ENCODE results near the gene TESK1.
"Not testable (repeated sequence)": the region's sequence is repeated elsewhere in the genome, so short reads cannot be mapped to it uniquely, and the experiment has no call there.

Gene TESK1

DNA sequence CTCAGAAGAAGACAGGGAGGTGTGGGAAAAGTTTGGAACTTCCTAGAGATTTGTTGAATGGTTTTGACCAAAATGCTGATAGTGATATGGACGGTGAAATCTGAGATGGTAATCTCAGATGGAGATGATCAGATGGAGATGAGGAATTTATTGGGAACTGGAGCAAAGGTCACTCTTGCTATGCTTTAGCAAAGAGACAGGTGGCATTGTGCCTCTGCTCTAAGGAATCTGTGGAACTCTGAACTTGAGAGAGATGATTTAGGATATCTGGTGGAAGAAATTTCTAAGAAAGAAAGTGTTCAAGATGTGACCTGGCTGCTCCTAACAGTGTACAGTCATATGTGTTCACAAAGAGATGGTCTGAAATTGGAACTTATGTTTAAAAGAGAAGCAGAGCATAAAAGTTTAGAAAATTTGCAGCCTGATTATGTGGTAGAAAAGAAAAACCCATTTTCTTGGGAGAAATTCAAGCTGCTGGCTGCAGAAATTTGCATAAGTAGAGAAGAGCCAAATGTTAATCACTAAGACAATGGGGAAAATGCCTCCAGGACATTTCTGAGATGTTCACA lies 25.3 kb upstream of the TESK1 start:
- DNase-seq; H3K4me3 ChIP-seq (ENCODE audit: control insufficient read depth in 1 of 7, extremely low read depth in 1 of 7, insufficient read depth in 4 of 7, low read depth in 2 of 7, low read length in 6 of 7); POLR2A ChIA-PET; H3K4me1 ChIP-seq (ENCODE audit: control extremely low read depth in 1 of 4, control insufficient read depth in 4 of 4, insufficient read depth in 4 of 4, low read length in 3 of 4); H3K36me3 ChIP-seq (ENCODE audit: control insufficient read depth in 4 of 4, insufficient read depth in 4 of 4, low read length in 3 of 4); H3K27me3 ChIP-seq (replicated peaks in 2 of 5; ENCODE audit: control insufficient read depth in 4 of 5, insufficient read depth in 5 of 5, low read length in 4 of 5); H3K27ac ChIP-seq (ENCODE audit: insufficient read depth in 1 of 2, low read depth in 1 of 2, low read length in 2 of 2, poor library complexity in 1 of 2, severe bottlenecking in 2 of 2); CTCF ChIA-PET: not testable (repeated sequence)
- 100% methylated on average over 1 of the region's 1 CpG for WGBS (ENCODE audit: insufficient coverage)
- peaks cover 0 to 29% (median 15%) of the 10 kb centered on the region in 5 experiments for H3K9me3 ChIP-seq (ENCODE audit: control extremely low read depth in 1 of 5, control insufficient read depth in 4 of 5, insufficient read depth in 2 of 5, low read depth in 1 of 5, low read length in 4 of 5)

DNA sequence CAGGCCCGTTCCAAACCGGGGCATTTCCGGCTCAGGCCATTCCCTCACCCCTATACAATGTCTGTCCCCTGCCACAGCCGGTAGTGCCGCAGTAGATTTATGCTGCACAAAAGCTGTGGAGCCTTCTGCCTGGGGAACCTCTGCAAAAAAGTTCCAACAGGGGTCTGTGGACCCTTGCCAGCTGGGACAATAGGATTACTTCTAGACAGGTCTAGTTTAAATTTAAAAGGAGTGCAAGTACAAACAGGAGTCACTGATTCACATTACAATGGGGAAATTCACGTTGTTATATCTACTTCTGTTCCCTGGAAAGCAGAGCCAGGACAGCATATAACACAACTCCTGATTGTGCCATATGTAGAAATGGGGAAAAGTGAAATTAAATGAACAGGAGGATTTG lies 21.5 kb upstream of the TESK1 start:
- H3K27ac ChIP-seq (ENCODE audit: insufficient read depth in 1 of 2, low read depth in 1 of 2, low read length in 2 of 2, poor library complexity in 1 of 2, severe bottlenecking in 2 of 2); H3K4me1 ChIP-seq (ENCODE audit: control extremely low read depth in 1 of 4, control insufficient read depth in 4 of 4, insufficient read depth in 4 of 4, low read length in 3 of 4); H3K4me3 ChIP-seq (ENCODE audit: control insufficient read depth in 1 of 7, extremely low read depth in 1 of 7, insufficient read depth in 4 of 7, low read depth in 2 of 7, low read length in 6 of 7); CTCF ChIA-PET; H3K36me3 ChIP-seq (ENCODE audit: control insufficient read depth in 4 of 4, insufficient read depth in 4 of 4, low read length in 3 of 4); DNase-seq; POLR2A ChIA-PET; H3K27me3 ChIP-seq (replicated peaks in 2 of 5; ENCODE audit: control insufficient read depth in 4 of 5, insufficient read depth in 5 of 5, low read length in 4 of 5): not testable (repeated sequence)
- 88% methylated on average over 6 of the region's 6 CpGs for WGBS (ENCODE audit: insufficient coverage)
- H3K9me3 ChIP-seq (ENCODE audit: control extremely low read depth in 1 of 5, control insufficient read depth in 4 of 5, insufficient read depth in 2 of 5, low read depth in 1 of 5, low read length in 4 of 5) = peaks cover 1 to 46% (median 20%) of the 10 kb centered on the region in 5 experiments

DNA sequence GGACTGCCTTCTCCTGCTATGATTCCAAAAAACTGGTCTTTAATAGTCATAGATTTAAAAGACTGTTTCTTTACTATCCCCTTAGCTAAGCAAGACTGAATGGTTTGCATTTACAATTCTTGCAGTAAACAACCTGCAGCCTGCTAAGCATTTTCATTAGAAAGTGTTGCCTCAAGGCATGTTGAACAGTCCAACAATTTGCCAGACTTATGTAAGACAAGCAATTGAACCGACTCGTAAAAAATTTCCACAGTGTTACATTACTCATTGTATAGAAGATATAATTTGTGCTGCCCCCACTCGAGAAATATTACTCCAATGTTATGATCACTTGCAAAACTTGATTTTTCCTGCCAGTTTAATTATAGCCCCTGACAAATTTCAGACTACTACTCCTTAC lies 20.4 kb upstream of the TESK1 start:
- H3K9me3 ChIP-seq (ENCODE audit: control extremely low read depth in 1 of 5, control insufficient read depth in 4 of 5, insufficient read depth in 2 of 5, low read depth in 1 of 5, low read length in 4 of 5) = peaks cover 1 to 40% (median 20%) of the 10 kb centered on the region in 5 experiments
- CTCF ChIA-PET; H3K4me3 ChIP-seq (ENCODE audit: control insufficient read depth in 1 of 7, extremely low read depth in 1 of 7, insufficient read depth in 4 of 7, low read depth in 2 of 7, low read length in 6 of 7); H3K27ac ChIP-seq (ENCODE audit: insufficient read depth in 1 of 2, low read depth in 1 of 2, low read length in 2 of 2, poor library complexity in 1 of 2, severe bottlenecking in 2 of 2); DNase-seq; H3K27me3 ChIP-seq (replicated peaks in 2 of 5; ENCODE audit: control insufficient read depth in 4 of 5, insufficient read depth in 5 of 5, low read length in 4 of 5); H3K36me3 ChIP-seq (ENCODE audit: control insufficient read depth in 4 of 4, insufficient read depth in 4 of 4, low read length in 3 of 4); H3K4me1 ChIP-seq (ENCODE audit: control extremely low read depth in 1 of 4, control insufficient read depth in 4 of 4, insufficient read depth in 4 of 4, low read length in 3 of 4): not testable (repeated sequence)
- POLR2A ChIA-PET = interaction anchor here (0.6 kb wide), 1 partner anchor 878 kb away, joined by 3 read pairs; no protein-coding TSS in a partner anchor
- no CpG with 5 or more reads among the region's 3 CpGs for WGBS (ENCODE audit: insufficient coverage)

DNA sequence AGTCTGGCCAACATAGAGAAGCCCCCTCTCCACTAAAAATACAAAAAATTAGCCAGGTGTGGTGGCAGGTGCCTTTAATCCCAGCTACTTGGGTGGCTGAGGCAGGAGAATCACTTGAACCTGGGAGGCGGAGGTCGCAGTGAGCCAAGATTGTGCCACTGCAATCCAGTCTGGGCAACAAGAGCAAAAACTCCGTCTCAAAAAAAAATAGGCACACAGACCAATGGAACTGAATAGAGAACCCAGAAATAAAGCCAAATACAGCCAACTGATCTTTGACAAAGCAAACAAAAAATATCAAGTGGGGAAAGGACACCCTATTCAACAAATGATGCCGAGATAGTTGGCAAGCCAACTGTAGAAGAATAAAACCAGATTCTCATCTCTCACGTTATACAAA lies 16.6 kb upstream of the TESK1 start:
- 100% methylated on average over 3 of the region's 5 CpGs for WGBS (ENCODE audit: insufficient coverage)
- H3K27ac ChIP-seq (ENCODE audit: insufficient read depth in 1 of 2, low read depth in 1 of 2, low read length in 2 of 2, poor library complexity in 1 of 2, severe bottlenecking in 2 of 2); H3K4me3 ChIP-seq (ENCODE audit: control insufficient read depth in 1 of 7, extremely low read depth in 1 of 7, insufficient read depth in 4 of 7, low read depth in 2 of 7, low read length in 6 of 7); H3K4me1 ChIP-seq (ENCODE audit: control extremely low read depth in 1 of 4, control insufficient read depth in 4 of 4, insufficient read depth in 4 of 4, low read length in 3 of 4); POLR2A ChIA-PET; DNase-seq; H3K36me3 ChIP-seq (ENCODE audit: control insufficient read depth in 4 of 4, insufficient read depth in 4 of 4, low read length in 3 of 4); H3K27me3 ChIP-seq (replicated peaks in 2 of 5; ENCODE audit: control insufficient read depth in 4 of 5, insufficient read depth in 5 of 5, low read length in 4 of 5): not testable (repeated sequence)
- peaks cover 1 to 34% (median 11%) of the 10 kb centered on the region in 5 experiments for H3K9me3 ChIP-seq (ENCODE audit: control extremely low read depth in 1 of 5, control insufficient read depth in 4 of 5, insufficient read depth in 2 of 5, low read depth in 1 of 5, low read length in 4 of 5)
- CTCF ChIA-PET = interaction anchor here (1.7 kb wide), 1 partner anchor 10 kb away, joined by 5 read pairs; no protein-coding TSS in a partner anchor

DNA sequence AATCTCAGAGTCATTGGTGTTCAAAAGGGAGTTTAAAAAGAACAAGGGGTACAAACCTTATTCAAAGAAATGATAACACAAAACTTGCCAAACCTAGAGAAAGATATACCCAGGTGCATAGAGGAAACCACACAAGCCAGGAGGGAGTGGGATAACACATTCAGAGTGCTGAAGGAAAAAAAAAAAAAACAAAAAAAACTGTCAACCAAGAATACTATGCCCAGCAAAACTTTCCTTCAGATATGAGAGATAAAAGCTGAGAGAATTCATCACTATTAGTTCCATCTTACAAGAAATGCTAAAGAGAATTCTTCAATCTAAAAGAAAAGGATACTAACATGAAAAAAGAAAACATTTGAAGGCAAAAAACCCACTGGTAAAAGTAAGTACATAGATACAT lies 11.5 kb upstream of the TESK1 start:
- Histone ChIP-seq H3K4me1 (ENCODE audit: control extremely low read depth in 1 of 4, control insufficient read depth in 4 of 4, insufficient read depth in 4 of 4, low read length in 3 of 4) (no peaks in the 10 kb centered on the region), H3K27me3 (replicated peaks in 2 of 5; ENCODE audit: control insufficient read depth in 4 of 5, insufficient read depth in 5 of 5, low read length in 4 of 5) (no peaks in the 10 kb centered on the region), H3K36me3 (ENCODE audit: control insufficient read depth in 4 of 4, insufficient read depth in 4 of 4, low read length in 3 of 4) (no peaks in the 10 kb centered on the region), H3K27ac (ENCODE audit: insufficient read depth in 1 of 2, low read depth in 1 of 2, low read length in 2 of 2, poor library complexity in 1 of 2, severe bottlenecking in 2 of 2) (no peak overlapping the region), H3K4me3 (ENCODE audit: control insufficient read depth in 1 of 7, extremely low read depth in 1 of 7, insufficient read depth in 4 of 7, low read depth in 2 of 7, low read length in 6 of 7) (no peak overlapping the region), H3K9me3 (ENCODE audit: control extremely low read depth in 1 of 5, control insufficient read depth in 4 of 5, insufficient read depth in 2 of 5, low read depth in 1 of 5, low read length in 4 of 5) (peaks cover 0 to 26% (median 13%) of the 10 kb centered on the region in 5 experiments)
- POLR2A ChIA-PET = no interaction called here
- peak in 2 of 3 donors; percentile 21 to 24 for DNase-seq
- CTCF ChIA-PET = interaction anchor here (1.0 kb wide), 1 partner anchor 10 kb away, joined by 3 read pairs; no protein-coding TSS in a partner anchor

DNA sequence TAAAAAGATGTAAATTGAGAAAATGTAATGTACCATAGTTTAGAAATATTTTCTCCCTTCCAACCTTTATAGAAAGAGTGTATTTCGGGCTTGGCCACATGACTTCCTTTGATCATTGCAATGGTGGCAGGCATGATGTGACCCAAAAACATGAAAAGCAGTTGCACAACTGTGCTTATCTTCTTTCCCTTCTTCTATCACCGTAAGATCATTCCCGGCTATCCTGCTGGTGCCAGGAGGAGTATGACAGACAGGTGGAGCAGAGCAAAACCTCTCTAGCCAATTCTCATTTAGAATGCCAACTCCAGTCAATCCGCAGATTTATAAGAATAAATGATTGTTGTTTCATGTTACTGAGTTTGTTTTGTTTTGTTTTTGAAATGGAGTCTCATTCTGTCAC lies 10.6 kb upstream of the TESK1 start:
- Histone ChIP-seq H3K4me1 (ENCODE audit: control extremely low read depth in 1 of 4, control insufficient read depth in 4 of 4, insufficient read depth in 4 of 4, low read length in 3 of 4) (no peaks in the 10 kb centered on the region), H3K27ac (ENCODE audit: insufficient read depth in 1 of 2, low read depth in 1 of 2, low read length in 2 of 2, poor library complexity in 1 of 2, severe bottlenecking in 2 of 2) (no peak overlapping the region), H3K9me3 (ENCODE audit: control extremely low read depth in 1 of 5, control insufficient read depth in 4 of 5, insufficient read depth in 2 of 5, low read depth in 1 of 5, low read length in 4 of 5) (peaks cover 0 to 26% (median 13%) of the 10 kb centered on the region in 5 experiments), H3K4me3 (ENCODE audit: control insufficient read depth in 1 of 7, extremely low read depth in 1 of 7, insufficient read depth in 4 of 7, low read depth in 2 of 7, low read length in 6 of 7) (no peak overlapping the region), H3K36me3 (ENCODE audit: control insufficient read depth in 4 of 4, insufficient read depth in 4 of 4, low read length in 3 of 4) (no peaks in the 10 kb centered on the region), H3K27me3 (replicated peaks in 2 of 5; ENCODE audit: control insufficient read depth in 4 of 5, insufficient read depth in 5 of 5, low read length in 4 of 5) (no peaks in the 10 kb centered on the region)
- CTCF ChIA-PET = no interaction called here
- no peak for DNase-seq
- 100% methylated on average over 1 of the region's 4 CpGs for WGBS (ENCODE audit: insufficient coverage)
- POLR2A ChIA-PET = no interaction called here

DNA sequence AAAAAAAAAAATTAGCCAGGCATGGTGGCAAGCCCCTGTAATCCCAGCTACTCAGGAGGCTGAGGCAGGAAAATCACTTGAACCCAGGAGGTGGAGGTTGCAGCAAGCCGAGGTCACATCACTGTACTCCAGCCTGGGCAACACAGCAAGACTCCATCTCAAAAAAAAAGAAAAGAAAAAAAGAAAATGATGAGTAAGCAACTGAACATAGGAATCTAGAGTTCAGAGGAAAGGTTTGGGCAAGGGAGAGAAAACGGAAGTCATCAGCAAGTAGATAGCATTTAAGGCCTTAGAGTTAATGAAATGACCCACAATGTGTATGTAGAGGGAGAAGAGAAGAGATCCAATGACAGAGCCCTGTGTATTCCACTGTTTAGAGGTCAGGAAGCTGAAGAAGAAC lies 8.2 kb upstream of the TESK1 start:
- H3K27ac ChIP-seq (ENCODE audit: insufficient read depth in 1 of 2, low read depth in 1 of 2, low read length in 2 of 2, poor library complexity in 1 of 2, severe bottlenecking in 2 of 2); H3K4me1 ChIP-seq (ENCODE audit: control extremely low read depth in 1 of 4, control insufficient read depth in 4 of 4, insufficient read depth in 4 of 4, low read length in 3 of 4); H3K27me3 ChIP-seq (replicated peaks in 2 of 5; ENCODE audit: control insufficient read depth in 4 of 5, insufficient read depth in 5 of 5, low read length in 4 of 5); CTCF ChIA-PET; H3K4me3 ChIP-seq (ENCODE audit: control insufficient read depth in 1 of 7, extremely low read depth in 1 of 7, insufficient read depth in 4 of 7, low read depth in 2 of 7, low read length in 6 of 7); H3K36me3 ChIP-seq (ENCODE audit: control insufficient read depth in 4 of 4, insufficient read depth in 4 of 4, low read length in 3 of 4); DNase-seq; POLR2A ChIA-PET: not testable (repeated sequence)
- peaks cover 0 to 24% (median 12%) of the 10 kb centered on the region in 5 experiments for H3K9me3 ChIP-seq (ENCODE audit: control extremely low read depth in 1 of 5, control insufficient read depth in 4 of 5, insufficient read depth in 2 of 5, low read depth in 1 of 5, low read length in 4 of 5)
- WGBS (ENCODE audit: insufficient coverage) = 100% methylated on average over 1 of the region's 2 CpGs
